ENCODE data around the gene ZBTB22. TPM values are rescaled to one million over a fixed set of nuclear protein-coding genes. Genes with fewer than 3 reads are reported as not detected.
A peak's percentile ranks its signal among the peaks of the same experiment; 100 is the strongest.
"Not testable (repeated sequence)": the region's sequence is repeated elsewhere in the genome, so short reads cannot be mapped to it uniquely, and the experiment has no call there.

The ZBTB22 gene
- total RNA-seq, 4 donors from 2014 or later = 17.9 to 30.3 (median 26.3) TPM

DNA sequence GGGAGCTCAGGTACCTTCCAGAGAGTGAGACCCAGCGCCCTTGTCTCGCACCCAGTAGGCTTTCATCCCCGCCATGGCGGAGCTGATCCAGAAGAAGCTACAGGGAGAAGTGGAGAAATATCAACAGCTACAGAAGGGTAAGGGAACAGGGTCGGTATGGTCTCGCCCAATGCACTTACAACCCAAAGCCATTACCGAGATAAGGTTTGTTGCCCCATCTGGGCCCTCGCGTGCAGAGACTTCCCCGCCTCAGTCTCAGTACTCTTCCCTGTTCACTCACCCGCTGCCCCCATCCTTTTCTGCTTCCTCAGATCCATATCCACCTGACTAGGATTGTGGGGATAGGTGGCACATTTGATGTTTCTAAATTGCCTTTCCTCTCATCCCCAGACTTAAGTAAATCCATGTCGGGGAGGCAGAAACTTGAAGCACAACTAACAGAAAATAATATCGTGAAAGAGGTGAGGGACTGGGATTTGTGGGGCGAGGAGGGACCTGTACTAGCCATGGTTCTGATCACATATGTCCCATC is 27.7 kb downstream of the ZBTB22 start:
- Histone ChIP-seq H3K4me1 (peaks cover 11 to 17% of the 10 kb centered on the region in 2 donors), H3K4me3 (replicated peaks in 1 of 3) (peak overlapping the region; percentile 64 to 74 (median 73)), H3K36me3 (peaks cover 28 to 34% of the 10 kb centered on the region in 2 donors), H3K9me3 (no peaks in the 10 kb centered on the region), H3K27me3 (no peaks in the 10 kb centered on the region), H3K27ac (peak overlapping the region; percentile 69 to 82 (median 79))
- intact Hi-C loops (cut with DNase I) = no loop called here
- WGBS, 2 donors = 4 to 6% methylated on average over 14 of the region's 14 CpGs
- no peak for DNase-seq
- TF ChIP-seq, protein P1, sequence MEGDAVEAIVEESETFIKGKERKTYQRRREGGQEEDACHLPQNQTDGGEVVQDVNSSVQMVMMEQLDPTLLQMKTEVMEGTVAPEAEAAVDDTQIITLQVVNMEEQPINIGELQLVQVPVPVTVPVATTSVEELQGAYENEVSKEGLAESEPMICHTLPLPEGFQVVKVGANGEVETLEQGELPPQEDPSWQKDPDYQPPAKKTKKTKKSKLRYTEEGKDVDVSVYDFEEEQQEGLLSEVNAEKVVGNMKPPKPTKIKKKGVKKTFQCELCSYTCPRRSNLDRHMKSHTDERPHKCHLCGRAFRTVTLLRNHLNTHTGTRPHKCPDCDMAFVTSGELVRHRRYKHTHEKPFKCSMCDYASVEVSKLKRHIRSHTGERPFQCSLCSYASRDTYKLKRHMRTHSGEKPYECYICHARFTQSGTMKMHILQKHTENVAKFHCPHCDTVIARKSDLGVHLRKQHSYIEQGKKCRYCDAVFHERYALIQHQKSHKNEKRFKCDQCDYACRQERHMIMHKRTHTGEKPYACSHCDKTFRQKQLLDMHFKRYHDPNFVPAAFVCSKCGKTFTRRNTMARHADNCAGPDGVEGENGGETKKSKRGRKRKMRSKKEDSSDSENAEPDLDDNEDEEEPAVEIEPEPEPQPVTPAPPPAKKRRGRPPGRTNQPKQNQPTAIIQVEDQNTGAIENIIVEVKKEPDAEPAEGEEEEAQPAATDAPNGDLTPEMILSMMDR (IDR thresholded peaks at IDR 0.05) = no peak
- no peak for TF ChIP-seq POLR2A (IDR thresholded peaks at IDR 0.05)

DNA sequence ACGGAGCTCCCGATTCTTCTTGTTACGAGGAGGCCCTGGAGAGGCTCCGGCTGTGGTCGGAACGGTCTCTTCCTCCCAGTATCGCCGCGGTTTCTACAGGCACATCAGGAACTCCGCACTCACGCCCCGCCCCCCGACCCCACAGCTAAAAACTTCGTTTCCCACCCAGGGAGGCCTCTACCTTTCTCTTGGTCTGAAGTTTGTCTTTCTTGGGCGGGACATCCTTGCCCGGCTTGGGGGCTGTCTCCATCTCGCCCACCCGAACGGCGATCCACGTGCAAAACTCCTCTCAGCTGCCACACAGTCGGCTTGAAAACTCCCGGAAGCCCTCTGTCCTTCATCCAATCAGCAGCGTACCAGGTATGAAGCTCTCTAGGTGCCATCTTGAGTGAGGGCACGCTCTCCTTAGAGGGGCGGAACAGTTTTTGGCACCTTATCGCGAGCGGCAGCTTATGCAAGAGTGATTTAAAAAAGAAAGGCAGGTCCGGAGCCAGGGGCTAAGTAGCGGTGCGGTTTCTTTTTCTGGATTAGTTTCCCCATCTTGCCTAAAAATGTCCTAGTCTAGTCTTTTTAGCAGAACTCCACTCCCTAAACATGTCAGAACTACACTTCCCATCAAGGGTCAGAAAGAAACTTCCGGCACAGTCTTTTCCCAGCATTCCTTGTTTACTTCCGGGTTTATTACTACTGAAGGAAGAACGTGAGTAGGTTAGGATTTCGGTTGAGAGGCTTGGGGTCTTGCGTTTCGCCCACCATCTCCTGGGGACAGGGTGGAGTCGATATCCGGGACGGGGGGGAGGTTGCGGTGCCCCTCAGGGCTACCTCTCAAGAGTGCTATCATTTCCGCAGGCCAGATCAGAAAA is 28.4 kb downstream of the ZBTB22 start, which contains the start of the genes PFDN6 and WDR46:
Gene PFDN6 (plus strand): TSS at position 681 of the 863 bp plus-strand sequence. CDS start 256 bp downstream, outside the sequence.
Gene WDR46 (minus strand): TSS at position 319 of the 863 bp plus-strand sequence. CDS start 69 bp downstream, at position 250.
- peak within 1 kb of the TSS; percentile 64 to 74 (median 73) for H3K4me3 ChIP-seq (replicated peaks in 1 of 3)
- peaks cover 11 to 17% of the 10 kb centered on the region in 2 donors for H3K4me1 ChIP-seq
- peak; percentile 79 to 80 for DNase-seq
- WGBS, 2 donors = 0 to 1% methylated on average over 32 to 36 of the region's 43 CpGs
- H3K27ac ChIP-seq = peak within 1 kb of the TSS; percentile 69 to 82 (median 79)
- no peaks in the 10 kb centered on the region for H3K9me3 ChIP-seq
- H3K36me3 ChIP-seq = peaks cover 24 to 41% of the 10 kb centered on the region in 2 donors
- intact Hi-C loops (cut with DNase I) = no loop called here
- TF ChIP-seq POLR2A (IDR thresholded peaks at IDR 0.05) = peak in 1 of 2 donors; percentile 31
- TF ChIP-seq, protein P1 (IDR thresholded peaks at IDR 0.05) = no peak
- no peaks in the 10 kb centered on the region for H3K27me3 ChIP-seq

DNA sequence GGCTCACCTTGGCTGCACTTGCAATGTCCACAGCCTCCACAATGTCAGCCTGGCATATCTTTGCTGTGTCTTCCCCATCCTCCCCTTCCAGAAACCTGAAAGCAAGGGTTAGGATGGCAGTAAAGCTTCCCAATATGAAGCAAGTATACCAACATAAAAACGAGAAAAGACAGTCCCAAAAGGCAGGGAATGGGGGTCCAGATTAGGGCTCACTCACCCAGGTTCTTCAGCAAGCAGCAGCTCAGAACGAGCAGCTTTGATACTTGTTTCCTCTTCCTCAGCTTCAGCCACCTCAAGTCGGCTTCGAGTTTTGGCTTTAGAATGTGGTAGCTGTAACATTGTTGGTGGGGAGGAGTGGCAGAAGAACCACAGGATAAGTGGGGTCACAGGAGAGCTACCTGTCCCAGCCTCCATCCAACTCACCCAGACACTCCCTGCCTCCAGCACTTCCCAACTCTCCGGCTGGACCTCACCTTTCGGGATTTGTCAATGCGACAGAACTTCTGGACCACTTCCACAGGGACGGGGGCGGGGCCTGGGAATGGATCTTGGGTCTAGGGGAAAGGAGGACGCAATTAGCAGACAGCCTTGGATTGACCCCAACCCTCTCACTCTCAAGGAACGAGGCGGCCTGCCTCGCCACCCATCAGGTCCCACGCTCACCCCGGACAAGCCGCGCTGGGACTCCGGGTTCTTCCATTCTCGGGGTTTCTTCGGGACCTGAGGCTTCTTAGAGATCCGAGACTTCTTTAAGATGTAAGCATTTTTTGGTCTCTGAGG is 29.2 kb downstream of the ZBTB22 start:
- no peaks in the 10 kb centered on the region for H3K9me3 ChIP-seq
- WGBS, 2 donors = 18 to 19% methylated on average over 15 to 21 of the region's 21 CpGs
- H3K36me3 ChIP-seq = peaks cover 16 to 41% of the 10 kb centered on the region in 2 donors
- peaks cover 11 to 17% of the 10 kb centered on the region in 2 donors for H3K4me1 ChIP-seq
- intact Hi-C loops (cut with DNase I) = no loop called here
- DNase-seq = no peak
- no peaks in the 10 kb centered on the region for H3K27me3 ChIP-seq
- peak overlapping the region in 2 of 3 donors; percentile 43 to 82 for H3K27ac ChIP-seq
- TF ChIP-seq POLR2A (IDR thresholded peaks at IDR 0.05) = no peak
- H3K4me3 ChIP-seq (replicated peaks in 1 of 3) = peak overlapping the region; percentile 64 to 74 (median 73)

DNA sequence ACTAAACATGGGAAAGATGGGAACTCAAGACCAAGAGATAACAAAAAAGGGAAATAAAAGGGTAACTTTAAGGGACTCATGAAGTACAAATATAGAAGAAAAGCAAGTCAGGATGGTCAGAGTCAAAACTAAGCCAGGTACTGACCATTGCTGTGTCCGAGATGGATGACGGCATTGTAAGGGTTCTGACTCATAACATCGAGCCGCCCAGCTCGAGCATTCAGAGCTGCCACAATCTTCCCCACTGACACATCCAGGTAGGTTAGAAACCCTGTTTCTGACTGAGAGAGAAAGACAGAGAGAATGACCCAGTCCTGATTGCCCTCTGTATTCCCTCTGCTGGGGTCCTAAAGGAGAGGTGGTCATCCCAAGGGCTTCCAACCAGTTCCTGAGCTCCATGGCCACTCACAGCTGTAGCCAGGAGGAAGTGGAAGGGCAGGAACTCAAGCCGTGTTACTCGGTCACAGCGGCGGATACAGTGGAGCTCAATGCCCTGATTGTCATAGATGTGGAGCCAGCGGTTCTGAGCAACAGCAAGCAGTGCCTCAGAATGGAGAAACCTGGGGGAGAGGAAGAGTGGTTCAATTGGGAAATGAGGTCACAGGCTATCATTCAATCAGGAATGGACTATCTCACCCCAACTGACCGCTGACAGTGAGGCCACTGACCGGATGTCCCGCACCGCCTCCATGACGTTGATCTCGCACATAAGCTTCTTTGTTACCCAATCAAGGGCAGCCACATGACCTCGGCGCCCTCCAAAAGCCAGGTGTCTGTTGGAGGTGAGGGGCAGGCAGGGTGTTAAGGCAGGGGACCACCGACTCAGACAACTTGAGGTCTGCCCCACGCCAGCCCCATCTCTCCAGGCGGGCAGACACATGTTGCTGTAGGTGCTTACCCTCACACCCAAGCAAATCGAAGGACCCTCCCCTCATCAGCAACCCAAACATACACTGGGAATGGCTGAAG is 30.3 kb downstream of the ZBTB22 start:
- no peaks in the 10 kb centered on the region for H3K9me3 ChIP-seq
- intact Hi-C loops (cut with DNase I) = no loop called here
- H3K4me1 ChIP-seq = peaks cover 11 to 17% of the 10 kb centered on the region in 2 donors
- DNase-seq = no peak
- no peak overlapping the region for H3K4me3 ChIP-seq (replicated peaks in 1 of 3)
- TF ChIP-seq, protein P1 (IDR thresholded peaks at IDR 0.05) = no peak
- no peak for TF ChIP-seq POLR2A (IDR thresholded peaks at IDR 0.05)
- WGBS, 2 donors = 90 to 92% methylated on average over 12 to 20 of the region's 22 CpGs
- H3K36me3 ChIP-seq = peaks cover 6 to 33% of the 10 kb centered on the region in 2 donors
- no peaks in the 10 kb centered on the region for H3K27me3 ChIP-seq
- no peak overlapping the region for H3K27ac ChIP-seq

DNA sequence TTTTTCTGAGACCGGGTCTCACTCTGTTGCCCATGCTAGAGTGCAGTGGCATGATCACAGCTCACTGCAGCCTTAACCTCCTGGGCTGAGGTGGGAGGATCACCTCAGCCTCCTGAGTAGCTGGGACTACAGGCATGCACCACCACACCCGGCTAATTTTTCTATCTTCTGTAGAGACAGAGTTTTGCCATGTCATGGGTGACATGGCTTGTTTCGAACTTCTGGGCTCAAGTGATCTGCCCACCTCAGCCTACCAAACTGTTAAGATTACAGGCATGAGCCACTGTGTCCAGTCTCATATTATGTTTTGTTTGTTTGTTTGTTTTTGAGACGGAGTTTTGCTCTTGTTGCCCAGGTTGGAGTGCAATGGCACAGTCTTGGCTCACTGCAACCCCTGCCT is 32.3 kb downstream of the ZBTB22 start:
- H3K27me3 ChIP-seq; H3K27ac ChIP-seq; H3K4me3 ChIP-seq (replicated peaks in 1 of 3); intact Hi-C loops (cut with DNase I); DNase-seq; H3K9me3 ChIP-seq: not testable (repeated sequence)
- WGBS, 2 donors = 91 to 95% methylated on average over 4 of the region's 4 CpGs
- Histone ChIP-seq H3K36me3 (peaks cover 0 to 30% of the 10 kb centered on the region in 2 donors), H3K4me1 (peaks cover 9 to 13% of the 10 kb centered on the region in 2 donors)
